Aorta (tissue), 5 donors: ENCODE results near the gene OR2M3. TPM values are rescaled to one million over a fixed set of nuclear protein-coding genes. Genes with fewer than 3 reads are reported as not detected.
A peak's percentile ranks its signal among the peaks of the same experiment; 100 is the strongest.
"Not testable (repeated sequence)": the region's sequence is repeated elsewhere in the genome, so short reads cannot be mapped to it uniquely, and the experiment has no call there.

Experiments
- ATAC-seq: fragments of 200-7000 bp; cut with Tn5 transposase; one replicate; pipeline ENCODE4 v1.9.1; 2022; ENCODE audit warnings: moderate library complexity; ENCODE audit not compliant: low FRiP score
- DNase-seq, 2 donors: peaks; one replicate each; pipeline ENCODE4 v3.0.0-alpha.2; 2020
- H3K27ac ChIP-seq, 2 donors: one replicate each; pipeline ENCODE4 v1.5.1; 2013; ENCODE audit warnings: low read length in 2 of 2, mild to moderate bottlenecking in 2 of 2, moderate library complexity in 2 of 2, control low read depth in 1 of 2, inconsistent platforms in 1 of 2, low read depth in 1 of 2
- H3K27me3 ChIP-seq, 2 donors: one replicate each; pipeline ENCODE4 v1.6.1; 2013; ENCODE audit warnings: control low read depth in 1 of 2, low read length in 1 of 2, mild to moderate bottlenecking in 1 of 2, moderate library complexity in 1 of 2; ENCODE audit not compliant: insufficient read depth in 2 of 2, control insufficient read depth in 1 of 2
- H3K36me3 ChIP-seq, 2 donors: one replicate each; pipeline ENCODE4 v1.6.1; 2013; ENCODE audit warnings: control low read depth in 1 of 2, low read length in 1 of 2, mild to moderate bottlenecking in 1 of 2; ENCODE audit not compliant: insufficient read depth in 2 of 2, control insufficient read depth in 1 of 2
- H3K4me1 ChIP-seq, 2 donors: one replicate each; pipeline ENCODE4 v1.6.1; 2013; ENCODE audit warnings: low read length in 2 of 2, control low read depth in 1 of 2, mild to moderate bottlenecking in 1 of 2, moderate library complexity in 1 of 2; ENCODE audit not compliant: insufficient read depth in 2 of 2, control insufficient read depth in 1 of 2
- H3K4me3 ChIP-seq, 2 donors: one replicate each; pipeline ENCODE4 v1.5.1; 2013; ENCODE audit warnings: low read length in 2 of 2, control low read depth in 1 of 2, mild to moderate bottlenecking in 1 of 2
- H3K9me3 ChIP-seq: one replicate; pipeline ENCODE4 v1.6.1; 2013; ENCODE audit warnings: mild to moderate bottlenecking, low read length; ENCODE audit not compliant: control insufficient read depth
- WGBS, 2 donors: extraction: QIAGEN DNeasy Blood & Tissue Kit; methylation state at CpG; one replicate each; pipeline ENCODE4 v1.1.7; 2013; 5-methylcytosine and 5-hydroxymethylcytosine counted together
- intact Hi-C, 2 donors: fragments of 100-400 bp; cut with DNase I; formaldehyde crosslinking; loops; one replicate each; pipeline versions ENCODE4 v1.14.2 to v1.15.0; 2022
- polyA plus RNA-seq, 2 donors: library from polyadenylated mRNA; stranded (reverse); fragments of 200-250 nt; gene quantifications; one replicate each; pipeline ENCODE4 v1.2.3, GENCODE V29; 2013
- total RNA-seq, 2 donors: library from RNA; stranded (reverse); fragmentation: NEBNext Ultra II Directional; extraction: Animal tissue kit (Norgen Biotek cat#: 25700); gene quantifications; one replicate each; pipeline ENCODE4 v1.2.1, GENCODE V29; 2021
- donor health status: healthy with polysubstance abuse.
- donor health status: Bipolar disorder and iron deficiency.
- donor health status: DM: no; HTN: no; CAD: no.
- donor health status: DM: no; HTN: no; CAD: no.
- donor health status: DM: yes; HTN: yes; CAD: no.

Gene OR2M3
- total and polyA plus RNA-seq, 4 donors, result not detected

GRCh38 chr1:248189026-248189425 lies 8.0 kb upstream of the OR2M3 start:
- no peak for ATAC-seq
- 37 to 55% methylated on average over 11 of the region's 11 CpGs for WGBS, 2 donors
- H3K4me1 ChIP-seq, result no peaks in the 10 kb centered on the region
- no peak for DNase-seq
- peaks cover 0 to 2% of the 10 kb centered on the region in 2 donors for H3K27me3 ChIP-seq
- H3K36me3 ChIP-seq, result no peaks in the 10 kb centered on the region
- no peak overlapping the region for H3K27ac ChIP-seq
- H3K9me3 ChIP-seq, result peaks cover 1% of the 10 kb centered on the region
- intact Hi-C loops, result no loop called here
- no peak overlapping the region for H3K4me3 ChIP-seq

- H3K27ac ChIP-seq, result no peak overlapping the region
- 49 to 61% methylated on average over 1 of the region's 1 CpG for WGBS, 2 donors
Measured at GRCh38 chr1:248194117-248194516, 2.9 kb upstream of the OR2M3 start.

GRCh38 chr1:248215880-248216279 lies 18.8 kb downstream of the OR2M3 start:
- Histone ChIP-seq H3K4me3 (no peak overlapping the region), H3K4me1 (no peaks in the 10 kb centered on the region), H3K27me3 (no peaks in the 10 kb centered on the region), H3K36me3 (no peaks in the 10 kb centered on the region), H3K9me3 (peaks cover 2% of the 10 kb centered on the region), H3K27ac (no peak overlapping the region)
- WGBS, 2 donors, result 91 to 94% methylated on average over 1 of the region's 1 CpG
- ATAC-seq (no peak), DNase-seq (no peak)
- intact Hi-C loops, result no loop called here

More at GRCh38 chr1:248194117-248194516, 2.9 kb upstream of the OR2M3 start:
- intact Hi-C loops, result no loop called here
- H3K27me3 ChIP-seq, result no peaks in the 10 kb centered on the region
- no peak overlapping the region for H3K4me3 ChIP-seq
- DNase-seq (no peak), ATAC-seq (no peak)
- H3K36me3 ChIP-seq, result no peaks in the 10 kb centered on the region
- no peaks in the 10 kb centered on the region for H3K4me1 ChIP-seq
- H3K9me3 ChIP-seq, result no peaks in the 10 kb centered on the region

- Histone ChIP-seq H3K36me3 (no peaks in the 10 kb centered on the region), H3K4me1 (no peaks in the 10 kb centered on the region), H3K4me3 (no peak overlapping the region), H3K27me3 (no peaks in the 10 kb centered on the region), H3K9me3 (no peaks in the 10 kb centered on the region), H3K27ac (no peak overlapping the region)
- no peak for ATAC-seq
- DNase-seq, result no peak
- 79 to 86% methylated on average over 1 of the region's 1 CpG for WGBS, 2 donors
- intact Hi-C loops, result no loop called here
Measured at GRCh38 chr1:248225537-248225936, 28.5 kb downstream of the OR2M3 start.

- intact Hi-C loops, result no loop called here
- Histone ChIP-seq H3K4me3 (no peak overlapping the region), H3K9me3 (no peaks in the 10 kb centered on the region), H3K27me3 (no peaks in the 10 kb centered on the region), H3K27ac (no peak overlapping the region), H3K4me1 (no peaks in the 10 kb centered on the region), H3K36me3 (no peaks in the 10 kb centered on the region)
- 54 to 66% methylated on average over 6 of the region's 6 CpGs for WGBS, 2 donors
- no peak for DNase-seq
- peak; percentile 19 for ATAC-seq
Measured at GRCh38 chr1:248229360-248229908, 32.4 kb downstream of the OR2M3 start.

- H3K9me3 ChIP-seq, result no peaks in the 10 kb centered on the region
- no peaks in the 10 kb centered on the region for H3K36me3 ChIP-seq
- DNase-seq (no peak), ATAC-seq (no peak)
- no peak within 1 kb of the TSS for H3K27ac ChIP-seq
- intact Hi-C loops, result no loop called here
- WGBS, 2 donors, result 67 to 85% methylated on average over 2 of the region's 2 CpGs
- no peaks in the 10 kb centered on the region for H3K4me1 ChIP-seq
- no peaks in the 10 kb centered on the region for H3K27me3 ChIP-seq
- H3K4me3 ChIP-seq, result no peak within 1 kb of the TSS
Measured at GRCh38 chr1:248231117-248231516, 34.1 kb downstream of the OR2M3 start, which contains the start of gene OR2M4. Gene OR2M4, plus strand, starts transcription at chr1:248231417. Its CDS starts 7,512 bp downstream, at chr1:248238929.

GRCh38 chr1:248239478-248239877 lies 42.4 kb downstream of the OR2M3 start:
- 90 to 94% methylated on average over 9 of the region's 9 CpGs for WGBS, 2 donors
- Histone ChIP-seq H3K27me3 (no peaks in the 10 kb centered on the region), H3K36me3 (no peaks in the 10 kb centered on the region), H3K4me3 (no peak overlapping the region), H3K27ac (no peak overlapping the region), H3K9me3 (no peaks in the 10 kb centered on the region), H3K4me1 (no peaks in the 10 kb centered on the region)
- ATAC-seq (no peak), DNase-seq (no peak)
- intact Hi-C loops, result no loop called here

- intact Hi-C loops, result no loop called here
- ATAC-seq (no peak), DNase-seq (no peak)
- no peaks in the 10 kb centered on the region for H3K9me3 ChIP-seq
- H3K27me3 ChIP-seq, result no peaks in the 10 kb centered on the region
- H3K27ac ChIP-seq, result no peak overlapping the region
- 10 to 16% methylated on average over 14 of the region's 14 CpGs for WGBS, 2 donors
- no peaks in the 10 kb centered on the region for H3K4me1 ChIP-seq
- no peak overlapping the region for H3K4me3 ChIP-seq
- no peaks in the 10 kb centered on the region for H3K36me3 ChIP-seq
Measured at GRCh38 chr1:248243204-248243603, 46.1 kb downstream of the OR2M3 start.

GRCh38 chr1:248259309-248259708 lies 62.2 kb downstream of the OR2M3 start:
- H3K4me1 ChIP-seq, H3K36me3 ChIP-seq, DNase-seq, H3K27ac ChIP-seq, H3K27me3 ChIP-seq, H3K9me3 ChIP-seq, ATAC-seq, intact Hi-C loops, H3K4me3 ChIP-seq: not testable (repeated sequence)
- WGBS, 2 donors, result 63 to 74% methylated on average over 1 of the region's 1 CpG
